A549 (cell line): Measurements from ENCODE around the gene PEAK3. TPM values are rescaled to one million over a fixed set of nuclear protein-coding genes. Genes with fewer than 3 reads are reported as not detected.

Experiments used
- ATAC-seq, 2 experiments: fragments of 200-7000 bp in 1 of 2; fragments of >200 bp in 1 of 2; cut with Nextera tagmentation in 1 of 2; cut with Tn5 transposase in 1 of 2; 3 replicates each; pipeline versions ENCODE4 v1.8.0 to v1.9.1; 2018 to 2020; ENCODE audit warnings: mild to moderate bottlenecking in 1 of 2, moderate library complexity in 1 of 2
- CTCF ChIA-PET: fragments of 300-600 bp; sonication (Branson Sonifier 250); formaldehyde crosslinking; extraction: SDS; loops from one replicate; lab custom pipeline; 2021; ENCODE audit warnings: antibody characterized with exemption, inconsistent platforms; lab: Yijun Ruan, JAX
- POLR2A ChIA-PET: fragments of 350-600 bp; formaldehyde crosslinking; extraction: SDS; loops from one replicate; lab custom pipeline; 2021; ENCODE audit warnings: antibody characterized with exemption, inconsistent platforms; lab: Yijun Ruan, JAX
- DNase-seq, 2 experiments: peaks; one replicate each; pipeline versions ENCODE4 v3.0.0 to v3.0.0-alpha.2; 2011 to 2016; ENCODE audit warnings: low read depth in 1 of 2, low spot score in 1 of 2
- FAIRE-seq: peaks from 2 replicates; lab custom pipeline; 2011; peaks lifted over from hg19 to GRCh38; lab: Jason Lieb, UNC
- H3K27ac ChIP-seq, 2 experiments: fragments of >200 bp; sonication (Bioruptor Twin); formaldehyde crosslinking; 3 replicates each; pipeline ENCODE4 v1.5.1; 2016 to 2017
- H3K4me1 ChIP-seq: fragments of >200 bp; sonication (Bioruptor Twin); formaldehyde crosslinking; 3 replicates; pipeline ENCODE4 v1.6.1; 2016
- H3K4me2 ChIP-seq: fragments of >200 bp; sonication (Bioruptor Twin); formaldehyde crosslinking; 3 replicates; pipeline ENCODE4 v1.6.1; 2016
- H3K4me3 ChIP-seq: fragments of >200 bp; sonication (Bioruptor Twin); formaldehyde crosslinking; 3 replicates; pipeline ENCODE4 v1.5.1; 2016
- H3K9me3 ChIP-seq: fragments of >200 bp; sonication (Bioruptor Twin); formaldehyde crosslinking; 3 replicates; pipeline ENCODE4 v1.6.1; 2016
- CHD4 ChIP-seq: fragments of 200-600 bp; sonication (generic); IDR thresholded peaks from 2 replicates; pipeline ENCODE4 v1.6.1; 2016; ENCODE audit warnings: antibody characterized with exemption, mild to moderate bottlenecking, borderline replicate concordance
- CTCF ChIP-seq: fragments of >200 bp; sonication (Bioruptor Twin); formaldehyde crosslinking; IDR thresholded peaks from 3 replicates; pipeline ENCODE4 v1.5.1; 2016
- FOSB ChIP-seq: fragments of 250-450 bp; sonication (Bioruptor Pico); IDR thresholded peaks from 2 replicates; pipeline ENCODE4 v1.5.0; 2020; ENCODE audit warnings: mild to moderate bottlenecking, moderate library complexity
- FOSL2 ChIP-seq, 2 experiments: fragments of 450-650 bp in 1 of 2; fragments of >200 bp in 1 of 2; sonication (Bioruptor Twin) in 1 of 2; formaldehyde crosslinking; IDR thresholded peaks; 2 replicates each; pipeline versions ENCODE4 v1.5.0 to v1.6.1; 2016 to 2020; ENCODE audit warnings: mild to moderate bottlenecking in 1 of 2, moderate library complexity in 1 of 2
- GATA3 ChIP-seq: IDR thresholded peaks from 2 replicates; pipeline ENCODE4 v1.6.1; 2012; ENCODE audit warnings: borderline replicate concordance
- HEYL ChIP-seq: fragments of 250-450 bp; sonication (Bioruptor Pico); IDR thresholded peaks from 2 replicates; pipeline ENCODE4 v1.8.0; 2021; ENCODE audit warnings: mild to moderate bottlenecking, moderate library complexity
- HOXB5 ChIP-seq: fragments of 250-450 bp; sonication (Bioruptor Pico); IDR thresholded peaks from 2 replicates; pipeline ENCODE4 v1.5.0; 2020; ENCODE audit warnings: mild to moderate bottlenecking, moderate library complexity
- JUN ChIP-seq, 2 experiments: fragments of >200 bp; sonication (Bioruptor Twin); formaldehyde crosslinking; IDR thresholded peaks; 2 replicates in 1 of 2; 3 replicates in 1 of 2; pipeline ENCODE4 v1.6.1; 2016 to 2017
- JUNB ChIP-seq: fragments of >200 bp; sonication (Bioruptor Twin); formaldehyde crosslinking; IDR thresholded peaks from 2 replicates; pipeline ENCODE4 v1.6.1; 2016
- KDM1A ChIP-seq: fragments of 200-600 bp; sonication (generic); IDR thresholded peaks from 2 replicates; pipeline ENCODE4 v1.6.1; 2016; ENCODE audit warnings: low read depth, mild to moderate bottlenecking
- MAFK ChIP-seq: fragments of 450-650 bp; IDR thresholded peaks from 2 replicates; pipeline ENCODE4 v1.6.1; 2014; ENCODE audit not compliant: partially characterized antibody
- MAZ ChIP-seq: fragments of 150-350 bp; IDR thresholded peaks from 2 replicates; pipeline ENCODE4 v1.6.1; 2014; ENCODE audit warnings: antibody characterized with exemption, low read depth, low read length, borderline replicate concordance
- MYC ChIP-seq: IDR thresholded peaks from 2 replicates; pipeline ENCODE4 v1.6.1; 2012; ENCODE audit warnings: mild to moderate bottlenecking, inconsistent platforms, low read length, improper control_type of control experiment, borderline replicate concordance
- NFE2L2 ChIP-seq: fragments of 150-350 bp; conservative IDR thresholded peaks from 2 replicates; pipeline ENCODE4 v1.6.1; 2014; ENCODE audit warnings: low read length
- POLR2AphosphoS2 ChIP-seq: conservative IDR thresholded peaks from 2 replicates; pipeline ENCODE4 v1.6.1; 2012; ENCODE audit warnings: low read length, improper control_type of control experiment, inconsistent platforms
- RARB ChIP-seq: fragments of 250-450 bp; sonication (Bioruptor Pico); IDR thresholded peaks from 2 replicates; pipeline ENCODE4 v1.8.0; 2021; ENCODE audit warnings: mild to moderate bottlenecking, moderate library complexity
- SMC3 ChIP-seq: fragments of >200 bp; sonication (Bioruptor Twin); formaldehyde crosslinking; IDR thresholded peaks from 3 replicates; pipeline ENCODE4 v1.6.1; 2018; ENCODE audit warnings: inconsistent platforms
- TFCP2L1 ChIP-seq: fragments of 250-450 bp; sonication (Bioruptor Pico); IDR thresholded peaks from 2 replicates; pipeline ENCODE4 v1.5.0; 2021; ENCODE audit warnings: mild to moderate bottlenecking
- ZNF302 ChIP-seq: fragments of 250-450 bp; sonication (Bioruptor Pico); IDR thresholded peaks from 2 replicates; pipeline ENCODE4 v1.9.0; 2021; ENCODE audit warnings: inconsistent platforms, mild to moderate bottlenecking, moderate library complexity
- WGBS: methylation state at CpG from one replicate; pipeline ENCODE4 v1.1.6; 2017; ENCODE audit errors: missing lambda C conversion rate; 5-methylcytosine and 5-hydroxymethylcytosine counted together
- polyA plus RNA-seq, 4 experiments: library from polyadenylated mRNA; depleted of rRNA in 3 of 4; stranded (reverse); fragments of >200 nt; fragmentation: RNase III in 1 of 4; extraction: RNeasy Plus Mini Kit Qiagen cat#74134 plus additional on column Dnase treatment in 1 of 4; gene quantifications; 2 replicates in 3 of 4; 3 replicates in 1 of 4; pipeline ENCODE4 v1.2.3, GENCODE V29; 2011 to 2017
- TF ChIP-seq, protein P1 (sequence below): fragments of >200 bp; sonication (Bioruptor Twin); formaldehyde crosslinking; IDR thresholded peaks from 2 replicates; pipeline ENCODE4 v1.6.1; 2016
- TF ChIP-seq, protein P2 (sequence below): fragments of 450-650 bp; IDR thresholded peaks from 2 replicates; pipeline ENCODE4 v1.6.1; 2014; ENCODE audit warnings: antibody characterized with exemption

The PEAK3 gene
- polyA plus RNA-seq, 2 of the 4 experiments (the other 2 are of a cell fraction): not detected

- CTCF ChIA-PET: interaction anchor here (1.3 kb wide), 1 partner anchor 9 kb away, joined by 4 read pairs; the partner anchor contains the start of gene PLEKHJ1
Observed at GRCh38 chr19:2226051-2226839, 55.7 kb downstream of the PEAK3 start.

GRCh38 chr19:2225415-2226050 is 56.4 kb downstream of the PEAK3 start:
- POLR2A ChIA-PET: no interaction called here
- DNase-seq (no peak), ATAC-seq (no peak), FAIRE-seq (no peak)
- CTCF ChIA-PET: interaction anchor here (0.6 to 1.6 kb wide), 4 partner anchors 10 to 70 kb away, joined by 3 to 4 read pairs (median 4); partner anchors contain the start of gene PLEKHJ1
- no peak for TF ChIP-seq JUN (IDR thresholded peaks at IDR 0.05)
- peak; percentile 91 for TF ChIP-seq MAFK
- H3K9me3 ChIP-seq: no peaks in the 10 kb centered on the region
- no peak overlapping the region for H3K4me3 ChIP-seq
- H3K4me1 ChIP-seq: peaks cover 12% of the 10 kb centered on the region; the same call in 2 of the 3 replicates
- 94% methylated on average over 29 of the region's 32 CpGs for WGBS
- H3K27ac ChIP-seq: no peak overlapping the region
- no peak overlapping the region for H3K4me2 ChIP-seq

More at GRCh38 chr19:2226051-2226839, 55.7 kb downstream of the PEAK3 start:
- no peak overlapping the region for H3K4me2 ChIP-seq
- peaks cover 6% of the 10 kb centered on the region; the same call in 2 of the 3 replicates for H3K4me1 ChIP-seq
- no peak overlapping the region for H3K4me3 ChIP-seq
- 95% methylated on average over 34 of the region's 59 CpGs for WGBS
- FAIRE-seq (no peak), ATAC-seq (no peak), DNase-seq (no peak)
- TF ChIP-seq, protein P1, sequence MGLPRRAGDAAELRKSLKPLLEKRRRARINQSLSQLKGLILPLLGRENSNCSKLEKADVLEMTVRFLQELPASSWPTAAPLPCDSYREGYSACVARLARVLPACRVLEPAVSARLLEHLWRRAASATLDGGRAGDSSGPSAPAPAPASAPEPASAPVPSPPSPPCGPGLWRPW: no peak
- no peak for TF ChIP-seq TFCP2L1
- no peak for TF ChIP-seq MYC
- TF ChIP-seq FOSB: no peak
- TF ChIP-seq SMC3: no peak
- TF ChIP-seq POLR2AphosphoS2: no peak
- no peak for TF ChIP-seq KDM1A
- TF ChIP-seq CHD4: no peak
- no peak for TF ChIP-seq CTCF
- TF ChIP-seq HEYL (CRISPR knock-in tag): no peak
- POLR2A ChIA-PET: no interaction called here
- H3K9me3 ChIP-seq: no peaks in the 10 kb centered on the region
- H3K27ac ChIP-seq: no peak overlapping the region

GRCh38 chr19:2224754-2225349 is 57.1 kb downstream of the PEAK3 start:
- WGBS: 97% methylated on average over 10 of the region's 13 CpGs

More at GRCh38 chr19:2224754-2225349, 57.1 kb downstream of the PEAK3 start:
- Histone ChIP-seq H3K27ac (no peak overlapping the region), H3K4me2 (no peak overlapping the region), H3K9me3 (no peaks in the 10 kb centered on the region)
- POLR2A ChIA-PET: no interaction called here
- TF ChIP-seq MYC (no peak), MAZ (no peak), GATA3 (no peak), JUNB (no peak), FOSL2 (IDR thresholded peaks at IDR 0.05) (no peak), FOSL2 (CRISPR knock-in tag; IDR thresholded peaks at IDR 0.05) (no peak), RARB (CRISPR knock-in tag) (no peak), NFE2L2 (no peak), ZNF302 (CRISPR knock-in tag) (no peak), HOXB5 (CRISPR knock-in tag) (no peak)
- TF ChIP-seq, protein P2, sequence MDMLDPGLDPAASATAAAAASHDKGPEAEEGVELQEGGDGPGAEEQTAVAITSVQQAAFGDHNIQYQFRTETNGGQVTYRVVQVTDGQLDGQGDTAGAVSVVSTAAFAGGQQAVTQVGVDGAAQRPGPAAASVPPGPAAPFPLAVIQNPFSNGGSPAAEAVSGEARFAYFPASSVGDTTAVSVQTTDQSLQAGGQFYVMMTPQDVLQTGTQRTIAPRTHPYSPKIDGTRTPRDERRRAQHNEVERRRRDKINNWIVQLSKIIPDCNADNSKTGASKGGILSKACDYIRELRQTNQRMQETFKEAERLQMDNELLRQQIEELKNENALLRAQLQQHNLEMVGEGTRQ: no peak
- TF ChIP-seq, all 56 proteins: peak for 0
- DNase-seq: no peak
- peaks cover 12% of the 10 kb centered on the region; the same call in 2 of the 3 replicates for H3K4me1 ChIP-seq
- no peak overlapping the region for H3K4me3 ChIP-seq
- CTCF ChIA-PET: interaction anchor here (0.6 to 1.6 kb wide), 3 partner anchors 11 to 69 kb away, joined by 3 to 4 read pairs (median 4); partner anchors contain the start of gene PLEKHJ1
- no peak for FAIRE-seq
- ATAC-seq: no peak
